H54 (cell line): ENCODE data around the gene ITGAL.
A peak's percentile ranks its signal among the peaks of the same experiment; 100 is the strongest.

Experiments used
- DNase-seq: peaks from one replicate; pipeline ENCODE4 v3.0.0; 2011; ENCODE audit warnings: low spot score, mixed read lengths; ENCODE audit not compliant: insufficient read length
- FAIRE-seq: peaks from 3 replicates; lab custom pipeline; 2011; peaks lifted over from hg19 to GRCh38; lab: Jason Lieb, UNC
- POLR2A ChIP-seq: IDR thresholded peaks from 2 replicates; pipeline ENCODE4 v1.6.1; 2011; ENCODE audit warnings: low read depth, mild to moderate bottlenecking, low read length

Gene ITGAL

GRCh38 chr16:30491744-30492308 is 19.3 kb downstream of the ITGAL start:
- FAIRE-seq (peak; percentile 69), DNase-seq (peak; percentile 75)
- no peak for TF ChIP-seq POLR2A

GRCh38 chr16:30493941-30494488 is 21.5 kb downstream of the ITGAL start:
- no peak for FAIRE-seq
- no peak for DNase-seq
- TF ChIP-seq POLR2A, result no peak

- FAIRE-seq (no peak), DNase-seq (no peak)
These were observed 22.2 kb downstream of the ITGAL start for GRCh38 chr16:30494709-30495108.

GRCh38 chr16:30499284-30499683 is 26.7 kb downstream of the ITGAL start:
- TF ChIP-seq POLR2A, result no peak
- DNase-seq (no peak), FAIRE-seq (no peak)

More at GRCh38 chr16:30494709-30495108, 22.2 kb downstream of the ITGAL start:
- TF ChIP-seq POLR2A, result no peak

- DNase-seq, result no peak
- no peak for TF ChIP-seq POLR2A
- FAIRE-seq, result no peak
These were observed 31.1 kb downstream of the ITGAL start for GRCh38 chr16:30503403-30504296.

GRCh38 chr16:30509081-30509765 is 36.7 kb downstream of the ITGAL start:
- DNase-seq (no peak), FAIRE-seq (no peak)
- TF ChIP-seq POLR2A, result no peak

- no peak for TF ChIP-seq POLR2A
- DNase-seq, result no peak
- FAIRE-seq, result no peak
These were observed 37.9 kb downstream of the ITGAL start for GRCh38 chr16:30510376-30510938.

- DNase-seq (no peak), FAIRE-seq (no peak)
- TF ChIP-seq POLR2A, result no peak
These were observed 39.0 kb downstream of the ITGAL start for GRCh38 chr16:30511509-30511908.

GRCh38 chr16:30515275-30515674 is 42.7 kb downstream of the ITGAL start:
- TF ChIP-seq POLR2A, result no peak
- FAIRE-seq, result no peak

GRCh38 chr16:30518552-30518951 is 46.0 kb downstream of the ITGAL start:
- FAIRE-seq (no peak), DNase-seq (no peak)
- no peak for TF ChIP-seq POLR2A

More at GRCh38 chr16:30515275-30515674, 42.7 kb downstream of the ITGAL start:
- no peak for DNase-seq

GRCh38 chr16:30519120-30520049 is 46.8 kb downstream of the ITGAL start:
- no peak for TF ChIP-seq POLR2A
- no peak for FAIRE-seq
- no peak for DNase-seq

- TF ChIP-seq POLR2A, result no peak
- FAIRE-seq (no peak), DNase-seq (no peak)
These were observed 48.9 kb downstream of the ITGAL start for GRCh38 chr16:30521476-30521872.
